Activated CD8-positive, alpha-beta memory T cell treated with anti-CD3 and anti-CD28 coated beads, Interleukin-2, amount 50 U/mL, for 1 hour (primary cell): ENCODE data around the gene EXTL1.
"Not testable (repeated sequence)": the region's sequence is repeated elsewhere in the genome, so short reads cannot be mapped to it uniquely, and the experiment has no call there.

Experiments used
- DNase-seq: peaks from one replicate; pipeline ENCODE4 v3.0.0-alpha.2; 2020; ENCODE audit errors: extremely low read depth

Gene EXTL1, protein sequence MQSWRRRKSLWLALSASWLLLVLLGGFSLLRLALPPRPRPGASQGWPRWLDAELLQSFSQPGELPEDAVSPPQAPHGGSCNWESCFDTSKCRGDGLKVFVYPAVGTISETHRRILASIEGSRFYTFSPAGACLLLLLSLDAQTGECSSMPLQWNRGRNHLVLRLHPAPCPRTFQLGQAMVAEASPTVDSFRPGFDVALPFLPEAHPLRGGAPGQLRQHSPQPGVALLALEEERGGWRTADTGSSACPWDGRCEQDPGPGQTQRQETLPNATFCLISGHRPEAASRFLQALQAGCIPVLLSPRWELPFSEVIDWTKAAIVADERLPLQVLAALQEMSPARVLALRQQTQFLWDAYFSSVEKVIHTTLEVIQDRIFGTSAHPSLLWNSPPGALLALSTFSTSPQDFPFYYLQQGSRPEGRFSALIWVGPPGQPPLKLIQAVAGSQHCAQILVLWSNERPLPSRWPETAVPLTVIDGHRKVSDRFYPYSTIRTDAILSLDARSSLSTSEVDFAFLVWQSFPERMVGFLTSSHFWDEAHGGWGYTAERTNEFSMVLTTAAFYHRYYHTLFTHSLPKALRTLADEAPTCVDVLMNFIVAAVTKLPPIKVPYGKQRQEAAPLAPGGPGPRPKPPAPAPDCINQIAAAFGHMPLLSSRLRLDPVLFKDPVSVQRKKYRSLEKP

GRCh38 chr1:26021647-26022403, at the start of gene EXTL1:
EXTL1 (plus strand) TSS chr1:26021775; CDS start chr1:26022647, 872 bp downstream.
- no peak for DNase-seq

DNA sequence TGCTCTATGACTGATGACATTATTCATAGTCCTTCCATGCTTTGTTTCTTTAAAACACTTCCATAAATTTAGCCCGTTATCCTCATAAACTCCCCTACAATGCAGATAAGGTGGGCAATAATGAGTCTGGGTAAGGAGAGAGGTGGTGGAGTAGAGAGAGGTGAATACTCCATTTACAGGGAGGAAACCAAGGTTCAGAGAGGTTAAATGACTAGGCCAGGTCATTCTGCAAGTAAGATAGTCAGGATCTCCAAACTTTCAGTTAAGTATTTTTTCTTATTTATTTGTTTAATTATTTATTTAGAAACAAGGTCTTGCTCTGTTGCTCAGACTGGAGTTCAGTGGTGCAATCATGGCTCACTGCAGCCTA, 49.8 kb upstream of the EXTL1 start:
- DNase-seq = no peak

DNA sequence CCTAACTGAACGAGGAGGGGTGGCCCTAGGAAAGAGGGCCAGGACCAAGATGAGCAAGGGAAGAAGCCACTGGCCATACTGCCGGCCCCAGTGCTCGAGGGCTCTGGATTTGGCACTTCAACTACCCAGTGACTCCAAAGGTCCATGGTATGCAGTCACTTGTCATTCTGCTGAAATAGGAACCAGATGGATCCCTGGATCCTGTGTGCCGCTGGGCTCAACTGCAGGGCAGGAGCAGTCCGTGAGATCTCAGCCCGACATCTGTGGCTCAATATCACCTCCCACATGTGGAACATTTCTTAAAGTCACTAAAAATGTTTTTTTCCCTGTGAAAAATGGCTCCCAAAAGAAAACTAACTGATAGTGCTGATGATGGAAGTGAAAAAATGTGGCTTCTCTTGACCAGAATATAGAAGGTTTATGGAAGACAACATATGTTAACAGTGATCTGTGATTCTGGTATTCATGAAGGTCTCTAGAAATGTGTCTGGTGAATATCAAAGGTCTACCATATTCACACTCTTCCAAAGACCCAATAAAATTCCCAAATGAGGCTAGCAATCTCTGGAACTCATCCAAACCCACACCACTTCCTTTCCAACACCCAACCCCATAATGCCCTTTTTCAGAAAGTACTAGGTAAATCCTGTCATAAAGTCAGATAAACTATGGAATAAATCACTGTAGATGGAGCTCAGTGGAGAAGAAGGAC, 47.8 kb upstream of the EXTL1 start:
- DNase-seq = no peak

DNA sequence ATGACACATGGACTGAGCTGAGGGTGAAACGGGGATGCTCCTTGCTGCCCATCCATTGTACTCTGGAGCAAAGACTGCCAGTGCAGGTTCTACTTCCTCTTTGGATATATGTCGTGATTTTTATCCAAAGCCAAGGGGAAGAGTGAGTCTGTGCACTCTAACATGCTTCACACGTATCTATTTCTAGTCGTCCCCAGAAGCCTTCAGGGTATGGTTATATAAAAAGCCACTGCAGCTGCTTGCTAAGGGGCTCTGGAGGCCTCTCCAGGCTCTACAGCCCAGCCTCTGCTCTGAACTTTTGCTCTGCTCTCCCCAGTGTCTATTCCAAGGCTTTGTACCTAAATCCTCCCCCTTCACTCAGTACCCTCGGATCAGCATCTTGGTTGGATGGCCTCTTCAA, 43.8 kb upstream of the EXTL1 start:
- DNase-seq = no peak

DNA sequence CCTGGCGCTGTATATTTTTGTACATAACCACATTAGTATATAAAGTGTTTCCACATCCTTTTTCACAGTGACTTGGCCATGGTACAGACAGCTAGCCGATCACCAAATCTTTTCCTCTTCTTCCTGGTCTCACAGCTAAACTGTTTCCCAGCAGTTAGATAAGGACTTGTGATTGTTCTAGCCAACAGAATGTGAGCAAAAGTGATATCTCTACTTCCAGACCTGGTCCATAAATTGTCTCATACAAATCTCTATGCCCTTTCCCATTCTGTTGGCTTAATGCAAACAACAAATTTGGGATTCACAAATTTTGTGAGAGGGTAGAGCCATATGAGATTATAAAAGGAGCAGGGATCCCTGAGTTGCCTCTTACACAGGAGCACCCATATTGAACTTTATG, 43.2 kb upstream of the EXTL1 start:
- DNase-seq = no peak

- DNase-seq = no peak
Measured at GRCh38 chr1:25979210-25979609, 42.4 kb upstream of the EXTL1 start.

DNA sequence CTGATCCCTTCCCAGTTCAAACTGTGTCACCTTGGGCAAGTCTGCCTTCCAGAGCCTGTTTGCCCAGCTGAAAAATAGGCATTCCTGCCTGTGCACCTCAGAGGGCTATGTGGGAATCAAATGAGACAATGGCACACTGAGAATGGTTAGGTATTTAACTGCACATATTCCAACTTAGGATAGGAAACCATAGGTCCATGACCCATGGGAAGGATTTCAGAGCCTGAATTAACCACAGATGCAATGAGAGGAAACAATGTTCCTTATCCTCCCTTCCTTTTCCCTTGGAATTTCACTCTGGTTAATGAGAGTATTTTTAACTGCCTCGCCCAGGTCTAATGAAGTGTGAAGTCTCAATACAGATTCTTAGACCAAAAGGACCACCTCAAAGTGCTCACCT, 36.4 kb upstream of the EXTL1 start:
- no peak for DNase-seq

DNA sequence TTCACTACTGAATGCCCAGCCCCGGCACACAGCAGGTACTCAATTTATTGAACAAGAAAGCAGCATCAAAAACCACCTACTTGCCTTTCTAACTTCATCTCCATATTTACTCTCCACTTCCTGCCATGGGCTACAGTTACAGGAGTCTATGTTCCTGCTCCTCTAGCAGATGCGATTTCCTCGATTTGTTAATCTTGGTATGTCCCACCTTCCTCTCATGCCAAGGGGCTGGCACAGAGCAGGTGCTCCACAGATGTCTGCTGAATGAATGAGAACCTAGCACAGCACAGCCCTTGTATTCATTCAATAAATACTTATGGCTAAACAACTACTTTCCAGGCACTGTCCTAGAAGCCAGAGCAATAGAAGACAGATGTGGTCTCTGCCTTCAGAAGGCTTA, 35.9 kb upstream of the EXTL1 start:
- no peak for DNase-seq

DNA sequence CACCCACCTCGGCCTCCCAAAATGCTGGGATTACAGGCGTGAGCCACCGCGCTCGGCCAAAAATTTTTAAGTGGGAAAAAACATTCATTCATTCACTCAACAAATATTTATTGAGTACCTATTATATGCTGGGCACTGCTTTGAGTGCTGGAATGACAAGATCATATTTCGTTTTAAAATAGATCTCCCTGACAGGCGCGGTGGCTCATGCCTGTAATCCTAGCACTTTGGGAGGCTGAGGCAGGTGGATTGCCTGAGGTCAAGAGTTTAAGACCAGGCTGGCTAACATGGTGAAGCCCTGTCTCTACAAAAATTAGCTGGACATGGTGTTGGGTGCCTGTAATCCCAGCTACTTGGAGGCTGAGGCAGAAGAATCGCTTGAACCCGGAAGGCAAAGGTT, 34.8 kb upstream of the EXTL1 start:
- not testable (repeated sequence) for DNase-seq

GRCh38 chr1:25987951-25988350, 33.6 kb upstream of the EXTL1 start:
- DNase-seq = no peak

DNA sequence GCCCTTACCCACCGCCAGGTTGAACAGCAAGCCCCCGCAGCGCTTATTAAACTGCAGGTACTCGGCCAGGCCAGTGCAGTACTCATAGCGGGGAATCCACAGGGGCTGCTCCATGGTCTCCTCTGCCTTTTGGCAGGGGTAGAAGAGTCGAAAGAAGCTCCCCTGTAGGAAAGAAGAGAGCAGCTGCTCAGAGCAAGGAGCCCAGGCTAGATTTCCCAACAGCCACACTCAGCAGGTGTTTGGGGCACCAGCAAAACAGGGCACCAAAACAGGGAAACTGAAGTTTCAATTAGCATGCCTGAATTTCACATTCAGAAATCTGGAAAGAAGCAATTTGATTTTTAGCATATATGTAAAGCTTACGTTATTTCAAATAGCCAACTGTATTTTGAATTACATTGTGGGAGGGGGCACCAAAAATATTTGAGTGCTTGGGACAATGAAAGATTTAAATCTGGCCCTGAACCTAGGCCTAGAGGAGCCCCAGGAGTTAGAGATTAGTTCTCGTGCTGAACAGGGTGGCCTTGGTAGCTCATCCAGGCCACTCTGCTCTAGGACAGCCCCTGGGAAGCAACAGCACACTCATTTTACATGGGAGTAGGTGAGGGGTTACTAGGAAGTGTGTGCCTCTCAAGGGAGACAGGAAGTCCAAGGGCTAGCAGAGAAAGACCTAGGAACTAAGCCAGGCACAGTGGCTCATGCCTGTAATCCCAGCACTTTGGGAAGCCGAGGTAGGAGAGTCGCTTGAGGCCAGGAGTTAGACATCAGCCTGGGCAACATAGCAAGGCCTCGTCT, 31.9 kb upstream of the EXTL1 start:
- DNase-seq = no peak

DNA sequence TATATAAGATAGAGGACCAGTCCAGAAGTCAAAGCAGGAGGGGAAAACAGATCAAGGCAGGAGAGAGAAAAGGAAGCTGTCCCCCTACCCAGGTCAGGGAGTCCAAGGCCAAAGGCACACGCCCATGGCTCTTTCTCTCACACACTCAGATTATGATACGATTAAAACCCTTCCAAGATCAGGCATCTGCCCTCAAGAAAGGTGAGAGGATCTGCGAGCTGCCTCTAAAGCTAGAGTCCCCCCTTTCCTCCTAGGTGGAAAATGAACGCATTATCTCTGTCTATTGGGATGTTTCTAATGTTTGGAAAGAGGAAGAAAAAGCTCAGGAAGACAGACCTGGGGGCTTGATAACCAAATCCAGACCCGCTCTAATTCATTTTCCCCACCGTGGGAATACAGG, 31.3 kb upstream of the EXTL1 start:
- DNase-seq = no peak

DNA sequence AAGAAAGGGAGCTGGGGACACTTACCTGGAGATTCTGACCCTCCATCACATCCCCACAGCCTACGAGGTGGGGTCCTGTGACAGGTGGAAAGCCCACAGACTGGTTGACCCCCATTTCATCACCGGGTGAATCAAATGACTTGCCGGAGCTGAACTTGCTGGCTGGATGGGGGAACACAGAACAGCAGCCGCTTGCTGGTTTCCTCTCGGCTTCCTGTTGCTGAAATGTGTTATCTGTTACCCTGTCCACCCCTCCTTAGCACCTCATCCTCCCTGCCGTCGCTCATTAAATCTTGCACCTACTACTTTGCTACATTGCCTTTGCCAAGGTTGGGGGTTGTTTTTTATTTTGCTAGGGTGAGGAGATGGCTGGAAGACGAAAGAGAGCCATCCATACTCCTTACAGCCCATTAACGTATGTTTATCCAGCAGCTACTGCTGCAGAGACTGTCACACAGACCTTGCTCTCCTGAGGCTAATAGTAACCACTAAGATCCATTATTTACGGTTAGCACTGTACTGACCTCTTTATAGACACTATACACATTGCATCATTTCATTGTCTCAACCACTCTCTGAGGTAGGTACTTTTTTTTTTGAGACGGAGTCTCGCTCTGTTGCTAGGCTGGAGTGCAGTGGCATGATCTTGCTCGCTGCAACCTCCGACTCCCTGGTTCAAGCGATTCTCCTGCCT, 30.7 kb upstream of the EXTL1 start:
- no peak for DNase-seq

GRCh38 chr1:25991937-25992688, 29.5 kb upstream of the EXTL1 start:
- no peak for DNase-seq

- no peak for DNase-seq
Measured at GRCh38 chr1:25992689-25993171, 28.8 kb upstream of the EXTL1 start.

- DNase-seq = no peak
Measured at GRCh38 chr1:25993197-25993951, 28.2 kb upstream of the EXTL1 start.

- no peak for DNase-seq
Measured at GRCh38 chr1:25994402-25995150, 27.0 kb upstream of the EXTL1 start.
